Measurements from ENCODE around the gene WASF2. TPM values are rescaled to one million over a fixed set of nuclear protein-coding genes. Genes with fewer than 3 reads are reported as not detected.

WASF2 gene
- total RNA-seq, 4 donors from 2014 or later, result 53.8 to 76.6 (median 70.3) TPM

DNA sequence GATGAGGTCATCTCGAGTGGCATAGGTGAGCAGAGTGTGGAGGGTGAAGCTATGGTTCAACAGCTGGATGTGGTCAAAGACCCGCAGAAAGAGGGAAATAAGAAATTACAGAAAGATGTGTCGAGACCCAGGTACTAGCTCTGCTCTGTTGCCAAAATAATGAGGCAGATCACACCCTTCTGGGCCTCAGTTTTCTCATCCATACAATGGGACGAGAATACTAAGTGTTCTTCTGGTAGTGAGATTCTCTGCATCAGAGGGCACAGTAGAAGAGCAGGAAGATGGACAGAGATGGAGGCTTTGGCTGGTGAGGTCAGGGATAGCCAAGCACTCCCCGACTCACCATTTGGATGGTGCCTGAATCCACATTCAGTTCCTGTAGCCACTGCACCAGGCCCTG is 134.3 kb downstream of the WASF2 start:
- 92 to 93% methylated on average over 5 of the region's 5 CpGs for WGBS, 2 donors
- DNase-seq (ENCODE audit: low spot score in 2 of 2), result no peak
- H3K4me3 ChIP-seq (ENCODE audit: low read depth, poor library complexity, severe bottlenecking), result no peak overlapping the region
- no peak for TF ChIP-seq POLR2A (IDR thresholded peaks at IDR 0.05)
- TF ChIP-seq, protein P1, sequence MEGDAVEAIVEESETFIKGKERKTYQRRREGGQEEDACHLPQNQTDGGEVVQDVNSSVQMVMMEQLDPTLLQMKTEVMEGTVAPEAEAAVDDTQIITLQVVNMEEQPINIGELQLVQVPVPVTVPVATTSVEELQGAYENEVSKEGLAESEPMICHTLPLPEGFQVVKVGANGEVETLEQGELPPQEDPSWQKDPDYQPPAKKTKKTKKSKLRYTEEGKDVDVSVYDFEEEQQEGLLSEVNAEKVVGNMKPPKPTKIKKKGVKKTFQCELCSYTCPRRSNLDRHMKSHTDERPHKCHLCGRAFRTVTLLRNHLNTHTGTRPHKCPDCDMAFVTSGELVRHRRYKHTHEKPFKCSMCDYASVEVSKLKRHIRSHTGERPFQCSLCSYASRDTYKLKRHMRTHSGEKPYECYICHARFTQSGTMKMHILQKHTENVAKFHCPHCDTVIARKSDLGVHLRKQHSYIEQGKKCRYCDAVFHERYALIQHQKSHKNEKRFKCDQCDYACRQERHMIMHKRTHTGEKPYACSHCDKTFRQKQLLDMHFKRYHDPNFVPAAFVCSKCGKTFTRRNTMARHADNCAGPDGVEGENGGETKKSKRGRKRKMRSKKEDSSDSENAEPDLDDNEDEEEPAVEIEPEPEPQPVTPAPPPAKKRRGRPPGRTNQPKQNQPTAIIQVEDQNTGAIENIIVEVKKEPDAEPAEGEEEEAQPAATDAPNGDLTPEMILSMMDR (IDR thresholded peaks at IDR 0.05), result no peak
- intact Hi-C loops (cut with DNase I; ENCODE audit: low total_unique reads), result no loop called here

Other genes with a start within 250 kb of the WASF2 start
- gene TMEM222, start 168.0 kb downstream of the WASF2 start, total RNA-seq, result 10 to 100 TPM; 24.3 to 35.2 (median 28.7) TPM
- gene SYTL1, start 148.1 kb downstream of the WASF2 start, total RNA-seq, result 100 to 1,000 TPM; 183 to 231 (median 219) TPM
- gene MAP3K6, start 123.2 kb downstream of the WASF2 start, total RNA-seq, result 100 to 1,000 TPM in 2 of 4 donors, 10 to 100 TPM in 2; 85.0 to 140 (median 100) TPM
- 1 to 10 TPM in 3 of 4 donors, not detected in 1; 1.0 to 6.5 (median 1.7) TPM for gene FCN3, start 115.3 kb downstream of the WASF2 start, total RNA-seq
- gene CD164L2, start 106.8 kb downstream of the WASF2 start, total RNA-seq, result 10 to 100 TPM in 2 of 4 donors, 1 to 10 TPM in 2; 4.3 to 12.0 (median 10.0) TPM
- gene GPR3, start 97.5 kb downstream of the WASF2 start, total RNA-seq, result 1 to 10 TPM in 2 of 4 donors, under 1 TPM in 2; 0.22 to 1.3 (median 0.68) TPM
- 10 to 100 TPM; 37.7 to 63.0 (median 52.5) TPM for gene AHDC1, start 114.0 kb upstream of the WASF2 start, total RNA-seq
- gene FGR, start 145.0 kb upstream of the WASF2 start, total RNA-seq, result 1 to 10 TPM; 4.3 to 9.8 (median 5.2) TPM
- gene IFI6, start 182.0 kb upstream of the WASF2 start, total RNA-seq, result 10 to 100 TPM; 11.8 to 21.4 (median 17.2) TPM
- gene FAM76A, start 235.8 kb upstream of the WASF2 start, total RNA-seq, result 10 to 100 TPM in 3 of 4 donors, 1 to 10 TPM in 1; 9.0 to 17.0 (median 14.2) TPM